ENCODE results near the gene ADGRL4. TPM values are rescaled to one million over a fixed set of nuclear protein-coding genes. Genes with fewer than 3 reads are reported as not detected.

The ADGRL4 gene
- total RNA-seq, 4 donors from 2014 or later, result 2.8 to 22.4 (median 13.3) TPM

GRCh38 chr1:78911956-78912880 lies 94.3 kb downstream of the ADGRL4 start:
- 80% methylated on average over 3 of the region's 3 CpGs for WGBS

GRCh38 chr1:78902641-78903040 lies 103.9 kb downstream of the ADGRL4 start:
- no peak for TF ChIP-seq POLR2AphosphoS5 (IDR thresholded peaks at IDR 0.05)
- no peak for TF ChIP-seq EP300 (IDR thresholded peaks at IDR 0.05)
- no peak for TF ChIP-seq POLR2A (IDR thresholded peaks at IDR 0.05)
- TF ChIP-seq CTCF (IDR thresholded peaks at IDR 0.05), result no peak
- 72% methylated on average over 1 of the region's 1 CpG for WGBS
- no peaks in the 10 kb centered on the region for H3K9me3 ChIP-seq
- no peak overlapping the region for H3K27ac ChIP-seq
- no peaks in the 10 kb centered on the region for H3K4me1 ChIP-seq
- no peaks in the 10 kb centered on the region for H3K36me3 ChIP-seq
- H3K4me3 ChIP-seq, result no peak overlapping the region
- no peaks in the 10 kb centered on the region for H3K27me3 ChIP-seq
- DNase-seq (ENCODE audit: low spot score in 2 of 2), result no peak

More at GRCh38 chr1:78911956-78912880, 94.3 kb downstream of the ADGRL4 start:
- Histone ChIP-seq H3K27ac (no peak overlapping the region), H3K4me1 (no peaks in the 10 kb centered on the region), H3K4me3 (no peak overlapping the region), H3K36me3 (no peaks in the 10 kb centered on the region), H3K27me3 (no peaks in the 10 kb centered on the region), H3K9me3 (no peaks in the 10 kb centered on the region)
- no peak for DNase-seq (ENCODE audit: low spot score in 2 of 2)
- TF ChIP-seq POLR2AphosphoS5 (IDR thresholded peaks at IDR 0.05), result no peak
- no peak for TF ChIP-seq EP300 (IDR thresholded peaks at IDR 0.05)
- TF ChIP-seq CTCF (IDR thresholded peaks at IDR 0.05), result no peak
- no peak for TF ChIP-seq POLR2A (IDR thresholded peaks at IDR 0.05)

- no peak for TF ChIP-seq EP300 (IDR thresholded peaks at IDR 0.05)
- no peak for TF ChIP-seq POLR2A (IDR thresholded peaks at IDR 0.05)
- no peak for TF ChIP-seq POLR2AphosphoS5 (IDR thresholded peaks at IDR 0.05)
- no peak for TF ChIP-seq CTCF (IDR thresholded peaks at IDR 0.05)
- no peak for DNase-seq (ENCODE audit: low spot score in 2 of 2)
- H3K4me3 ChIP-seq, result no peak overlapping the region
- 59% methylated on average over 2 of the region's 2 CpGs for WGBS
- H3K9me3 ChIP-seq, result no peaks in the 10 kb centered on the region
- no peaks in the 10 kb centered on the region for H3K36me3 ChIP-seq
- H3K27me3 ChIP-seq, result no peaks in the 10 kb centered on the region
- no peaks in the 10 kb centered on the region for H3K4me1 ChIP-seq
- no peak overlapping the region for H3K27ac ChIP-seq
These were observed 111.7 kb downstream of the ADGRL4 start for GRCh38 chr1:78894811-78895210.

GRCh38 chr1:78892260-78892840 lies 114.2 kb downstream of the ADGRL4 start:
- H3K4me1 ChIP-seq, result no peaks in the 10 kb centered on the region
- H3K27ac ChIP-seq, result no peak overlapping the region
- H3K4me3 ChIP-seq, result no peak overlapping the region
- no peaks in the 10 kb centered on the region for H3K27me3 ChIP-seq
- DNase-seq (ENCODE audit: low spot score in 2 of 2), result no peak
- H3K9me3 ChIP-seq, result no peaks in the 10 kb centered on the region
- no peaks in the 10 kb centered on the region for H3K36me3 ChIP-seq
- TF ChIP-seq POLR2AphosphoS5 (IDR thresholded peaks at IDR 0.05) (no peak), EP300 (IDR thresholded peaks at IDR 0.05) (no peak), POLR2A (IDR thresholded peaks at IDR 0.05) (no peak), CTCF (IDR thresholded peaks at IDR 0.05) (no peak)
- WGBS, result 68% methylated on average over 3 of the region's 3 CpGs

- H3K27ac ChIP-seq, result no peak overlapping the region
- TF ChIP-seq POLR2A (IDR thresholded peaks at IDR 0.05) (no peak), POLR2AphosphoS5 (IDR thresholded peaks at IDR 0.05) (no peak), CTCF (IDR thresholded peaks at IDR 0.05) (no peak)
- 94% methylated on average over 2 of the region's 2 CpGs for WGBS
These were observed 119.1 kb downstream of the ADGRL4 start for GRCh38 chr1:78887458-78887857.

More at GRCh38 chr1:78887458-78887857, 119.1 kb downstream of the ADGRL4 start:
- DNase-seq (ENCODE audit: low spot score in 2 of 2), result no peak
- no peak overlapping the region for H3K4me3 ChIP-seq
- H3K36me3 ChIP-seq, result no peaks in the 10 kb centered on the region
- H3K9me3 ChIP-seq, result no peaks in the 10 kb centered on the region
- H3K27me3 ChIP-seq, result no peaks in the 10 kb centered on the region
- no peaks in the 10 kb centered on the region for H3K4me1 ChIP-seq

Data from suprapubic skin (tissue), 4 donors.